Measurements from ENCODE around the gene LIN7A.

LIN7A gene, protein sequence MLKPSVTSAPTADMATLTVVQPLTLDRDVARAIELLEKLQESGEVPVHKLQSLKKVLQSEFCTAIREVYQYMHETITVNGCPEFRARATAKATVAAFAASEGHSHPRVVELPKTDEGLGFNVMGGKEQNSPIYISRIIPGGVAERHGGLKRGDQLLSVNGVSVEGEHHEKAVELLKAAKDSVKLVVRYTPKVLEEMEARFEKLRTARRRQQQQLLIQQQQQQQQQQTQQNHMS

DNA sequence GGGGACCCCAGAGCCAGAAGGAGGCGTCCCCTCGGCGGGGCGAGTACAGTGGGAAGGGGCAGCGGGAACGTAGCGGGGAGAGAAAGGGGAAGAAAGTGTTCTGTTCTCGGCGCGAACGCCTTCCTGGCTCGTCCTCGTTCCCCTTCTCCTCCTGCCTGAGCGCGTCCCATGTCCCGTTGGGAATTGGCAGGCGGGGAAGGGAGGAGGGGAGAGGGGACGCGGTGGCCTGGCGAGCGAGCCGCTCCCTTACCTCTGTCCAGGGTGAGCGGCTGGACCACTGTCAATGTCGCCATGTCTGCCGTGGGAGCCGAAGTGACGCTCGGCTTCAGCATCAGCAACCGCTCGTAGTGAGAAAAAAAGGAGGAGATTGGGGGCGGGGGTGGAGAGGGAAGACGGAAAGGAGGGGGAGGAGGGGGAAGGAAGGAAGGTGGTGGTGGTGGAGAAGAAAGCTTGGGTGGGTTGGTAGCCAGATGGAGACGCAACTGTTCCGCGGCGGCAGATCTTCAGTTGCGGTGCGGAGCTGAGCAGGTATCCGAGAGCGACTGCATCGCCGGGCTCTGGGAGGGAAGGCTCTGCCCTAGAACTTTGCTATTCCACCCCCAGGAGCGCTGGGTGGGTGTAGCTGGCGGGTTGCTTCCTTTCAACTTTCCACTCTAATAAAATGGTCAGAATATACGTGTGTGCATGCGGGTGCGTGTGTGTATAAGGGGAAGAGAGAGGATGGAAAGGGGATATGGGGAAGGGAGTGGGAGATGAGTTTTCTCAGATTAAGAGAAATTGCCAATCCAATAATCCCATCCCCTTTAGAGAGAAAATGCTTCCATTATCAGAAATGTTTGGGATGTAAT, at the start of gene LIN7A:
TSS of gene LIN7A (minus strand) at position 544 of the 848 bp plus-strand sequence. CDS start at position 332, 212 bp downstream.
- DNase-seq = peak; percentile 45 to 55

DNA sequence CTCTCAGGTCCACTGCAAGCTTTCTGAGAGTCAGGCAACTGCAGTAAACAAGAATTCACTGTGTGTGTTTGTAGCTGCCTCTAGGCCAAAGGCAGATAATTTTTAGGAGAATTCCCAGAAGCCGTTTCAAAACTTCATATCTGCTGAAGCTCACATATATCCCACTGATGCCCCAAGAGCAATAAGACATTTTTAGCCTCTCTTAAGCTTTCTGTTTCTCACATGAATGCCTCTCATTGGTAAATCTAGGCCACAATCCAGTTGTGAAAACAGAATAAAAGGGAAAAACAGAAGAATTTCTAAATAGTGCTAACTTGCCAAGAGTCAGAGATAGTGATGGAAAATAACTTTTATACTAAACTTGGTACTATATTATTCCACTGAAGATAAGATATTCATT, 48.5 kb upstream of the LIN7A start:
- no peak for DNase-seq

DNA sequence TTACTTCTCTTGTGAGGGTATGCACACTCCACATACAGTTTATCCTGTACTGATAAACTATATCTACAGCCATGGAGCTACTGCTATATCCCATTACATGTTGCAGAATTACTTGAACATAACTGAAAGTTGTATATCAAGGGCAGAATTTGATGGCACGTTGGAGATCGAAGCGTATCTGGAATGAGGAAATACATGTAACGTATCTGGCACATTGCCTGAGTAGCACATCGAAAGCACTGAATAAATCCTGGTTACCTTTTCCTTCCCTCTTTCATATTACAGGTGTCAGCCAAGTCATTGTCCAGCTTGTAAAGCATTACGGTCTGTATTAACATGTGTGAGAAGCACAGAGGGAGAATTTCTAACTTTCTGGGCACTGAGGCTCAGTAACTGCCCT, 42.1 kb upstream of the LIN7A start:
- no peak for DNase-seq

DNA sequence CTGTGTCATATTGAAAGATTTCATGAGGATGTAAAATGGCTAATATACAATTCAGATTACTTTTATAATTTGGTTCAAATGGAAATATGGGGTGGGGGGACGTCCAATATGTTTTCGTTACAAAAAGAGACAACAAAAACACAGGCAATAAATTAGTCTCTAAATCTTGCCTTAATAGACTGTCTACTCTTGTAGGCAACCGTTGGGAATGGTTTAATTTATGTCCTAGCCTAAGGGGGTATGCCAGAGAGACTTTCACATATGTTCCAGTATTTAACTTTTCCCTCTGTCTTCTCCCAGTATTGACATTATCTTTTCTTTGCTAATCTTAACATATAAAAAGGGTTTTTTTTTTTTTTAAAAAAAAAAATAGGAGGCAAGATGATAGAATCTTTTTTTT, 41.5 kb upstream of the LIN7A start:
- DNase-seq = no peak

- DNase-seq = no peak
These were observed 39.6 kb upstream of the LIN7A start for GRCh38 chr12:80977346-80977745.

- DNase-seq = no peak
These were observed 30.6 kb upstream of the LIN7A start for GRCh38 chr12:80968326-80968725.

DNA sequence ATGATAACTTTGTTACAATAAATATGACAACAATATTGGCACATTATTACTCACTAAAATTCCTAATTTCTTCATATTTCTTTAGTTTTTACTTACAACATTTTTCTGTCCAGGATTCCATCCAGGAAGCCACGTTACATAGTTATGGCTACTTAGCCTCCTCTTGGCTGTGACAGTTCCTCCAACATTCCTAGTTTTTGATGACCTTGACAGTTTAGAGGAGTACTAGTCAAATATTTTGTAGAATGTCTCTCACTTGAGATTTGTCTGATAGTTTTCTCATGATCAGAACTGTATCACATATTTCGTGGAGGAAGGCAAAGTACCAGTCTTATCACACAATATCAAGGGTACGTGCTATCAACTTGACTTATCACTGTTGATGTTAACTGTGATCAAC, 29.8 kb upstream of the LIN7A start:
- DNase-seq = no peak

DNA sequence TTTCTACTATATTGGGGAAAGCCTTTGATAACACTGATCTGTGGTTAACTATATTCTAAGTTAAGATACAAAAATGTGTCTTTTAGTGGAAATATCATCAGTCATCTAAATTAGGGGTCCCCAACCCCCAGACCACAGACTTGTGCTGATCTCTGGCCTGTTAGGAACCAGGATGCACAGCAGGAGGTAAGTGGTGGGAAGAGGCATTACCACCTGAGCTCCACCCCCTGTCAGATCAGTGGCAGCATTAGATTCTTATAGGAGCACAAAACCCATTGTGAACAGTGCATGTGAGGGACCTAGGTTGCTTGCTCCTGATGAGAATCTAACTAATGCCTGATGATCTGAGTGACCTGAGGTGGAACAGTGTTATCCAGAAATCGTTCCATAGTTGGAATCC, 28.3 kb upstream of the LIN7A start:
- DNase-seq = no peak

GRCh38 chr12:80958162-80958561, 20.4 kb upstream of the LIN7A start:
- no peak for DNase-seq

GRCh38 chr12:80954857-80955520, 17.3 kb upstream of the LIN7A start:
- DNase-seq = no peak

DNA sequence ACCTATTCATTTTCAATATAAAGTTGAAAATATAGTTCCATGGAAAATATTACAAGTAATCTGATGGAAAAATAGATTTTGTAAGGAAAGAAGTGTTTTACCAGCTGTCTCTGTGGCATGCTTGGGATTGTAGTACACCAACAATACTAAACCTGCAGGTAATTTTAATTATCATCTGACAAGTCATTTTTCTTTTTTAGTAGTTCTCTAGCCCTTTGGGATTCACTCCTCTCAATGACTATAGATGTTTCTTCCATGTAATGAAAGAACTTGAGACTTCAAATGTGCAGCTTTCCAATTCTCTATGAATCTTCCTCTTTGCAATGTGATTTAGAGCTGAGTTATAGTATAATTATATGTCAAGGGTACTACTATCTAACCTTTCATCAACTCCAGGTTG, 14.7 kb upstream of the LIN7A start:
- DNase-seq = no peak

DNA sequence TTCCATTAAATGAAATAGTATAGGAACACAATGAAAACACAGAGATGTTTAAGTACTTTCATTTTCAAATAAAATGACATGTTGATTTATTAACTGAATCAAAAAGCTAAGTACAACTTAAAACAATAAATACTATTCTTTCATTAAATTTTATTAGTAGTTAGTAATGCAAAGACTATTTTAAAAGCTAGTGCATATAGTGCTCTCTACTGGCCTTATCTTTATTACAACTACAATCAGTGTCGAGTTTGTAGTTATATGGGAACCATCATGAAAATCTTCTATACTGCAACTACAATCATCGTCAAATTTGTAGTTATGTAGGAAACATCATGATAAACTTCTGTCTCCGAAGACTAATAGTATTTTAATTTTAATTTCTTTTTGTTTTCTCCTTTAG, 8.9 kb upstream of the LIN7A start:
- DNase-seq = no peak

DNA sequence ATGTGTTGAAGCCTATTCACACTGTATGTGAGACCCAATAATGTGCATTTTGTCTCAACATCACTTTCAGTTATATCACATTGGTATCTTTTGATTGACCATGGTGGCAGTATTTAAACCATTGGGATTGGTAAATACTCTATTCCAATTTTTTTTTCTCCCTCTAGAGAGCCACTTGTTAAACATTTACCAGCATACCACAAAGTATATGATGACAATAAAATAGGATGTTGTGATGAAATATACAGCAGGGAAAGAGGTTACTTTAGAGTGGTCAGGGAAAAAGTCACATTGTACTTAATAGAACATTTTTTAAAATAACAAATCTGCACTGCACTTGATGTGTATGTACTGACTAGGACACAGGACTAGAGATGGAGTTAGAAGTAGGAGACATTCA, 5.6 kb upstream of the LIN7A start:
- no peak for DNase-seq

DNA sequence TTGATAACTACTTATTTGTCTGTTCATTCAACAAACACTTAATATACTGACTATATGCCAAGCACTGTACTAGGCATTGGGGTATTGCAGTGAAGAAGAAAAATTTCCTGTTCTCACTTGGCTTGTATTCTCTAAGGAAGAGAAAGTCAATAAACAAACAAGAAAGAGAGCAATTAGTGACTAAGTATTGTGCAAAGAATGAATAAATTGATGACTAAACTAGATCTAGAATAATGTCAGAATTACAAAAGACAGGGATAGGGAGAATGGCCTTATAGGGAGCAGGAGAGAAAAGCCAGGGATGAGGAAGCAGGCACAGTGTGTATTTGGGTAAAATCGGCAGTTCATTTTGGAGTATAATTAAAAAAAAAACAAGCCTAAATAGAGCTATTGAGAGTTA, 4.2 kb upstream of the LIN7A start:
- DNase-seq = no peak

GRCh38 chr12:80939231-80939950, 1.7 kb upstream of the LIN7A start:
- DNase-seq = no peak

- DNase-seq = no peak
These were observed 663 bp upstream of the LIN7A start for GRCh38 chr12:80938397-80938796.

DNA sequence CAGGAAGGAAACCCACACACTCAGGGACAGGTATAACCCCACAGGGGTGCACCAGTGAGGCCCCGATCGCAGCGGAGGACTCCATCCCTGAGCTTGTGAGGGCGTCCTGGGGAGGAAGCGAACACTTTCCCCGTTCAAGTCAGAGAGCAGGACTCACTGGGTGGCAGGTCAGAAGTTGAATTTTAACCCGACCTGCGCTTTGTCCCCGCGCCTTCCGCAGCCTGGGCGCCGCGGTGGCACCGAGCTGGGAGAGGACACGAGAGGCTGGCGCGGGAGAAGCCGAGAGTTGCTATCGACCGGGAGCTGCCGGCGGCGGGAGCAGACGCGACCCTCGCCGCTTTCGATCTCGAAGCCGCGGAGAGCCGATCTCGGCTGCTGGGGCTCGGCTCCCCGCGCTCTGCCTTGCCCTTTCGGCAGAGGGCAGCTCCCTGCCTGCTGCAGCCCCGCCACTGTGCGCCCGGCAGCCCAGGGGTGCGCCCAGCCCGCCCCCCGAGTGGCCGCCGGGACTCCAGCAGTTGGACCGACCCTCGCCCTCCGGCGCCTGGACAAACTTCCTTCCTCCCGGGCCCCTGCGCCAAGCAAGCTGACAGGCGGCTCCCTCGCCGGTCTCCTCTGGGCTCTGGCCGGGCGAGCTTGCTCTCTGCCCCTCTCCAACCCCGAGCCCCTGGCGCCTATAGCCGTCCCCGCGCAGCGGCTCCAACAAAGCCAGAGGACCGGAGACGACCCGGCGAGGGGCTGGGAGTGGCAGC, 918 bp downstream of the LIN7A start:
- DNase-seq = peak in 1 of 2 experiments; percentile 41

DNA sequence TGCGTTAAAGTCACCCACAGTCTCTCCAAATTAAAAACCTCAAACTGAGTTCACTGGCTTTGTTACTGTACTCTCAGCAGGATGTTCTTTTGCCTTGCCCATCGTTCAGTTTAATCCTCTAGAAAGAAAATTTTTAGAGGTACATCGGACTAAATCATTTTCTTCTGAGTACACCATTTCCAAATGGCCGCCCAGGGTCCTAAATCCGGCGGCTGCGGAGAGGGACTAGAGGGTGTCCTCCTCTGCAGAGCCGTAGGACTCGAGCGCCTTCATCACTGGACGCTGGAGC, 1.4 kb downstream of the LIN7A start:
- DNase-seq = peak in 1 of 2 experiments; percentile 30

DNA sequence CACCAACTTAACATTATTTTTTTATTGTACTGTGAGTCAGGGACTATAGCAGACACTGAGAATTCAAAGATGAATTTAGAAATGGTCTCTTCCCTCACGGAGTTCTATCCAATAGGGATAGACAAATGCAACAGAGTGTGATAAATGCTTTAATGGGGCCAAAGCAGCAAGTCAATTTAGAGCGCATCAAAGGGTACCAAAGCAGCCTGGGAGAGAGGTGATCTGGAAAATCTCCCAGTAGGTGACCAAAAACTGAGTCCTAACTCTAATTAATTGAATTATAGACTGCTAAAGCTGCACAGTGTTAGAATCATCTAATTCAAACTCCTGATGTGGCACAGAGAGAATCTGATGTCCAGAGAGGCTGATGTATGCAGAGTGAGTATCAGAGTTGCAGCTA, 2.6 kb downstream of the LIN7A start:
- no peak for DNase-seq

DNA sequence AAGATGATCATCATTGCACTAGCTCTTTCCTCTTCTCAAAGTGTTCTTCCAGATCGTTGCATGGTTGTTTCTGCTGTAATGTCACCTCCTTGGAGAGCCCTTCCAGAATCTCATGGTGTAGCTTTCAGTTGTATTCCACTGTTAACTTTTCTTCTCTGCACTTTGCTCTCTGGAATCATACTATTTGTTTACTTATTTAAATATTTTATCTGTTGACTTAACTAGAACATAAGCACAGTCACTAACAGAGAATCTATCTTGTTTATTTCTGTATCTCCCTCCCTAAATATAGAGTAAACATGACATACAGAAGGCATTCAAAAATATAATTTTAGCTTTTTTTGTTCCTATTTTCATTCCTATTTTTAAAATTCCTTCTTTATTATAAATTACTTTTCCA, 11.8 kb downstream of the LIN7A start:
- no peak for DNase-seq

GRCh38 chr12:80925237-80925636, 12.5 kb downstream of the LIN7A start:
- no peak for DNase-seq

- no peak for DNase-seq
These were observed 13.3 kb downstream of the LIN7A start for GRCh38 chr12:80924437-80924836.

DNA sequence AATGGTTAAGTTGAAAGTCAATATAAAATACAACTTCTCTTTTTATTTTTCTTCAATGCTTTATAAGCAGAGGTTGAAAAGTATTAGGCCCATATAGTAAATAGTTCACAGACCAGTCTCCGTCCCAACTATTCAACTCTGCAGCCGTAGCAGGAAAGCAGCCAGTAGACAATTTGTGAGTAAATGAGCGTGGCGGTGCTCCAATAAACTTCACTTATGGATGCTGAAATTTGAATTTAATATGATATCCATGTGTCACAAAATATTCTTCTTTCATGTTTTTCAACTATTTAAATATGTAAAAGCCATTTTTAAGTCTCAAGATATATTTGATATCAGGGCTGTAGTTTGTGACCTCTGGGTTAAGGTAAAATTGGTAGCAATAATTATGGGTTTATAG, 17.7 kb downstream of the LIN7A start:
- no peak for DNase-seq

All from NCI-H1930 (cell line).